ENCODE results near the gene KRTAP9-1. TPM values are rescaled to one million over a fixed set of nuclear protein-coding genes. Genes with fewer than 3 reads are reported as not detected.

Gene KRTAP9-1
- total and polyA plus RNA-seq, 9 of the 15 experiments (the other 6 are each of a cell fraction or from before 2014, with no cell fraction given): not detected

- no peak for TF ChIP-seq MGA (IDR thresholded peaks at IDR 0.05)
- no peak for TF ChIP-seq ID3 (CRISPR knock-in tag; IDR thresholded peaks at IDR 0.05)
- no peak for TF ChIP-seq ID3 (tag; IDR thresholded peaks at IDR 0.05)
- TF ChIP-seq ZNF224 (CRISPR knock-in tag; IDR thresholded peaks at IDR 0.05): no peak
- no peak for TF ChIP-seq GTF2A2 (tag; IDR thresholded peaks at IDR 0.05)
- no peak for TF ChIP-seq ZNF785 (CRISPR knock-in tag; IDR thresholded peaks at IDR 0.05)
- TF ChIP-seq CBX2 (IDR thresholded peaks at IDR 0.05; ENCODE audit: insufficient read depth, low read length, poor library complexity, severe bottlenecking): no peak
- no peak for TF ChIP-seq NR2C1 (IDR thresholded peaks at IDR 0.05)
- no peak for TF ChIP-seq NR2C1 (tag; IDR thresholded peaks at IDR 0.05)
- TF ChIP-seq JUN (IDR thresholded peaks at IDR 0.05; ENCODE audit: borderline replicate concordance, low read depth, low read length): no peak
- TF ChIP-seq JUN (CRISPR knock-in tag; IDR thresholded peaks at IDR 0.05; ENCODE audit: borderline replicate concordance): no peak
- TF ChIP-seq ZBTB43 (CRISPR knock-in tag; IDR thresholded peaks at IDR 0.05): no peak
- no peak for TF ChIP-seq RFX1 (IDR thresholded peaks at IDR 0.05)
- no peak for TF ChIP-seq EGR1 (conservative IDR thresholded peaks at IDR 0.05)
- TF ChIP-seq FOXK2 (conservative IDR thresholded peaks at IDR 0.05 in 1 of 2, IDR thresholded peaks at IDR 0.05 in 1 of 2; ENCODE audit: low read depth in 2 of 2): no peak
These were observed 29.0 kb upstream of the KRTAP9-1 start, which contains the start of gene KRTAP4-4 (continued) for GRCh38 chr17:41160648-41161047.
